ENCODE measurements around the gene GUCA2B.

Gene GUCA2B

GRCh38 chr1:42167611-42168390 is 14.6 kb downstream of the GUCA2B start:
- DNase-seq (ENCODE audit: low read depth), result no peak

- no peak for DNase-seq (ENCODE audit: low read depth)
These were observed 15.1 kb downstream of the GUCA2B start for GRCh38 chr1:42168391-42168670.

- no peak for DNase-seq (ENCODE audit: low read depth)
These were observed 15.6 kb downstream of the GUCA2B start for GRCh38 chr1:42168763-42169162.

DNA sequence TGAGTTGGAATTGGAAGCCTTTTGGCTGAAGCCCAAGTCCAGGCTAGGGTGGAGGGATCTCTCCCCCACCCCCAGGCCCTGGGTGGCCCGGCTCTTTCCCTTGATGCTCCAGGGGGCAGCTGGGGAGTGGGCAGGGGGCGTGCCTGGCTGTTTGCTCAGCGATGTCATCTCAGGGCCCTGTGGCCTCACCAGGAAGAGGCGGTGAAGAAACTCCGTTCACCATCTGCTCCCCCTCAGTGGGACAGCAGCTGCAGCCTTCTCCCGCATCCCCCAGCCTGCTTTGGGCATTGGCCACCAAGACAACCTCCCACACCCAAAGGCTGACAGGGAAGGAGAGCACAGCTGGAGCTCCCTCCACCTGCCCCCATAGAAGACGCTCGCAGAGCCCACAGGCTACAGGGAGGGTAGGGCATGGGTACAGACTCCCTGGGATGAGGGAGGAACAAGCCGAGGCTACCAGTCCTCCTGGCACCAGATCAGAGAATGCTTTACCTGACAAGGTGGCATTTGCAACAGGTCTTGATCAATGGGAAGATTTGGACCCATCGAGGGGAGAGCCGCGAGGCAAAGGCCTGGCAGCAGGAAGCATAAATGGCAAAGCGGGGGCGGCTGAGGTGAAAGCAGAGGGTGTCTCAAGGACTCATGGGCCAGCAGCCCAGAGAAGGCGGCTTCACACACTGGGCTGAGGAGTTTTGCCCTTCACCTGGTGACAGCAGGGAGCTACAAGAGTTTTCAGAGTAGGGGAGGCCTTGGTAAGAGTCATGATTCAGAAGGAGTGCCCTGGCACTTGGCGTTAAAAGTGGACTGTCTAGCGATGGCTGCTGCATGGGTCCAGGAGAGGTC is 17.8 kb downstream of the GUCA2B start:
- no peak for DNase-seq (ENCODE audit: low read depth)

DNA sequence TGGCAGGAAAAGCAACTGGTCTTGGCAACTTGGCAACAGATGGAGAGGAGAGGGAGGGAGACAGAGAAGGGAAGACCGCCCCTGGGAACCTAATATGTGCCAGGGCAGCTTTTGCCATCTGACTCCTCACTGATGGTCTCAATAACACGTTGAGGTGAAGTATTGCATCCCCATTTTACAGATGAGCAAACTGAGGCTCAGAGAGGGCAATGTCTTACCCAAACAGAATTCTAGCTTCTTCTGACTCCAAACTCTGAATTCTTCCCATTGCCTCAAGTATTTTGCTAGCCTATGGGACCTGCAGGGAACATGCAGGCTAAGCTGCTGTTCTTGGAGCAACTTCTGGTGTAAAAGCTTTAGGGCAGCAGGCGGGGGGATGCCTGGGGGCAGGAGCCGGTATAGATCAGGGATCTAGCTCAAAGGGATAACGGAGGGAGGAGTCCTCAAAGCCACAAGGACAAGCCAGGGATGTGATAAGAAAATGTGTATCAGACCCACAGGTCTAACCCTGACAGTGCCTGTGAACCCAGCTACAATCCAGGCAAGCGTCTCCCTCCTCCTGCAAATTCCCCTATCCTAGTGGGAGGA is 18.6 kb downstream of the GUCA2B start:
- DNase-seq (ENCODE audit: low read depth), result no peak

DNA sequence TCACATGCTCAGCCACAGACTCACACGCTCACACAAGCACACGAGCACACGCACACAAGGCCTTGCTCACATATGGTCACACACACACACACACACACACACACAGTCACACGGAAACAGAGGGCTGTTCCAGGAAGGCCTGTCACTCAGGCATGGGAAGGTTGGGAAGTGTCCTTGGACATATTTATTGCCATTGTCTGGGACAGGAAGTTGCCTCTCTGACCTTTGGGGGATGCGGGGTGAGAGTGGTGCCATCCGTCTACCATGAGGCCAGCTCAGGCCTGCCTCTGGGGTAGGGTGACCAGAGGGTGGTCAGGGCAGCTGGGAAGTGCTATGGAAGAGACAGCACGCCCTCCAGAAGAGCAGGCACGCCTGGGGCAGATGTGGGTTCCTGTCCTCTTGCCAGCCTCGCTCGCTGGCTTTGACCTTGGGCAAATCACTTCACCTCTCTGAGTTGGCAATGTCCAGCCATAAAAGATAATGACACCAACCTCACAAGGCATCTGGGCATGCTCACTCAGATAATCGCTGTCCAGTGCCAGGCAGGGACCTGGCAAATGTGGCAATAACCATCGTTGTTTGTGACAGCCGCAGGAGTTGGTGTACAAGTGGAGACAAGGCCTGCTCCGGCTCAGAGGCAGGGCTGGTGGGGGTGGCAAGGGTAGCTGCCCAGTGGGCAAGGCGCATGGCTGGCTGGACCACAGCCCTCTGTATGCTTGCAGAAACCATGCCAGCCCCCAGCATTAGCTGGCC is 19.3 kb downstream of the GUCA2B start:
- DNase-seq (ENCODE audit: low read depth), result no peak

DNA sequence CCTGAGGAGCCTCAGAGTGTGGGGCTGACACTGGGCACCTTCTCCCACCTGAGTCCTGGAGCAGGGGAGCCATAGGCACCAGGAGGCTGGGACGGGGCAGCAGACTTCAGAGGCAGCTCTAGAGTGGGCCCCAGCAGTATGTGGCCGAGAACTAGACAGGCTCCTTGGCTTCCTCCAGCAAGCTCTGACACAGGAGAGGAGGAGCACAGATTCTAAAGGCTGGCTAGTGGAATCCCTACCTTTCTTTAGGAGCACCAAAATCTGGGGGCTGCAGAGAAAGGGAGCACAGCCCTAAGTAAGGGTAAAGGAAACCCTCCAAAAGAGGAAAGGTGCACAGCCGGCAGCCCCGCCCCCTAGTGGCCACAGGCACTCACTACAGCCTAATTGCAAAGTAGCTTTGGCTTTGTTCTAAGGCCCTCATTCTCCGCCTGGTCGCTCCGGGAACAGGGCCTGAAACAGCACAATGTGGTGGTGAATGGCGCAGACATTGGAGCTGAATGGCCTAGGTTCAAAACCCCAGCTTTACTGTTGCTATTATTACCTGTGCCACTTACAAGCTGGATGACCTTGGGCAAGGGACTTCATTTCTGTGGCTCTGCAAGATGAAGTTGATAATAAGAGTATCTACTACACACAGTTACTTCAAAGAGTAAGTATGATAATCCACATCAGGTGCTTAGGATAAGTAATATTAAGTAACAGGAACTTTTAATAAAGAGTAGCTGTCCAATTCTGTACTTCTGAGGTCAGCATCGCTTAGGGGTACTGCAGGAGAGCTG is 20.1 kb downstream of the GUCA2B start:
- DNase-seq (ENCODE audit: low read depth), result no peak

- no peak for DNase-seq (ENCODE audit: low read depth)
These were observed 20.9 kb downstream of the GUCA2B start for GRCh38 chr1:42173961-42174735.

GRCh38 chr1:42175314-42176054 is 22.3 kb downstream of the GUCA2B start:
- no peak for DNase-seq (ENCODE audit: low read depth)

- no peak for DNase-seq (ENCODE audit: low read depth)
These were observed 23.8 kb downstream of the GUCA2B start for GRCh38 chr1:42176902-42177519.

- DNase-seq (ENCODE audit: low read depth), result no peak
These were observed 24.4 kb downstream of the GUCA2B start for GRCh38 chr1:42177541-42177981.

- no peak for DNase-seq (ENCODE audit: low read depth)
These were observed 25.0 kb downstream of the GUCA2B start for GRCh38 chr1:42178249-42178648.

DNA sequence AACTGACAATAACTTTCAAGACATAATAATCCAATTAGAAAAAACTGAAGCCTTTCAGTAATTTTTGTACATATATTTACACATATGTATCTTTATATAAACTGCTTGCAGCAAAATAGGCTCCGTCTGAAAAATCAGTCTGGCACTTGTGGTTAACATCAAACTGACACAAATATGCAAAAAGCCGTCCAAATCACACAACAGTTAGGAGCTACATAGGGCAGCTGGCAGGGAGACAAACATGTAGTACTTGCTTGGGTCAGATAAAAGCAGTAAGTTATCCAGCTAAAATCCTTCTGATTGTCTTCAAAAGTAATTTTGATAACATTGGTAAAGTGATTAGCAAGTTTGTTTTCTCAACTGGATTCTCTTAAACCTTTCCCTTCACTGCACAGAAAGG is 26.1 kb downstream of the GUCA2B start:
- no peak for DNase-seq (ENCODE audit: low read depth)

DNA sequence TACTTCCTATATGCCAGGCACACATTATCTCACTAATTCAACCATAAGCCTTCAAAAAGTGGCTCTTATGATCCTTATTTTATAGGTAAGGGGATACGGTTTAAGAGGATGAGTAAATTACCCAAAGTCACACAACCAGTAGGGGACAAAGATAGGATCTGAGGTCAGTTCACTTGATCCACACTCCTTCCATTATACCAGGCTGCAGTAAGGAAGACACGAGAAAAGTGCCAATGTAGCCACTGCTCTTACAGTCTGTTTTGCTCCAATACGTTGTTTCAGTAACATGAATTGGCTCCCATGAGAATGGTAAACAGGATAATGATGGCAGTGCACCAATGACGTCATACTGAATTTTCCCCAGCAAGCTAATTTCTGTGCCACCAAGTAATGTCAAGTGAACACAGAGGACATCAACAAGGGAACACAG is 26.7 kb downstream of the GUCA2B start:
- DNase-seq (ENCODE audit: low read depth), result no peak

- no peak for DNase-seq (ENCODE audit: low read depth)
These were observed 28.5 kb downstream of the GUCA2B start for GRCh38 chr1:42181687-42182086.

- DNase-seq (ENCODE audit: low read depth), result no peak
These were observed 30.2 kb downstream of the GUCA2B start for GRCh38 chr1:42183210-42183956.

- no peak for DNase-seq (ENCODE audit: low read depth)
These were observed 30.7 kb downstream of the GUCA2B start for GRCh38 chr1:42183957-42184268.

- DNase-seq (ENCODE audit: low read depth), result no peak
These were observed 31.4 kb downstream of the GUCA2B start for GRCh38 chr1:42184616-42185015.

- DNase-seq (ENCODE audit: low read depth), result peak; percentile 58
These were observed 32.9 kb downstream of the GUCA2B start for GRCh38 chr1:42186152-42186551.

Measured in HS-5 (cell line).